ENCODE results near the gene SEC31B. TPM values are rescaled to one million over a fixed set of nuclear protein-coding genes. Genes with fewer than 3 reads are reported as not detected.

Gene SEC31B
- polyA plus RNA-seq, 1 donor (not counting 4 experiments of a cell fraction or from before 2014, with no cell fraction given): 4.9 TPM

GRCh38 chr10:100468978-100469377, 50.7 kb downstream of the SEC31B start:
- no peak overlapping the region for H3K4me2 ChIP-seq (ENCODE audit: control insufficient read depth, extremely low read depth, insufficient read depth, low read depth, low read length)
- H4K20me1 ChIP-seq (ENCODE audit: control insufficient read depth, extremely low read depth, insufficient read depth, low read length): no peaks in the 10 kb centered on the region
- H3K9me1 ChIP-seq (ENCODE audit: control insufficient read depth, extremely low read depth, insufficient read depth, low read length): no peaks in the 10 kb centered on the region
- H3K9me3 ChIP-seq (ENCODE audit: control insufficient read depth, low read depth, low read length): no peaks in the 10 kb centered on the region
- no peaks in the 10 kb centered on the region for H3K36me3 ChIP-seq (ENCODE audit: control insufficient read depth in 2 of 2, extremely low read depth in 1 of 2, insufficient read depth in 2 of 2, low read length in 2 of 2)
- peaks cover 3% of the 10 kb centered on the region for H3K4me1 ChIP-seq (ENCODE audit: control insufficient read depth, extremely low read depth, insufficient read depth, low read length)
- no peak for DNase-seq (ENCODE audit: low read depth, low spot score)
- H2AFZ ChIP-seq (ENCODE audit: control insufficient read depth, low read length): no peak overlapping the region
- no peaks in the 10 kb centered on the region for H3K79me2 ChIP-seq (ENCODE audit: control insufficient read depth, insufficient read depth, low read length)
- dilution Hi-C loops (cut with MboI; ENCODE audit: extremely low pct_ligation_motif_present, low sequenced_read_pairs): no loop called here
- H3K27ac ChIP-seq (ENCODE audit: control insufficient read depth, insufficient read depth, low read length): no peak overlapping the region
- no peak overlapping the region for H3K4me3 ChIP-seq (ENCODE audit: control insufficient read depth in 2 of 3, extremely low read depth in 1 of 3, insufficient read depth in 2 of 3, low read depth in 1 of 3, low read length in 3 of 3)
- peaks cover 5% of the 10 kb centered on the region for H3K27me3 ChIP-seq (ENCODE audit: control insufficient read depth, extremely low read depth, insufficient read depth, low read length)
- no peak for TF ChIP-seq EZH2 (IDR thresholded peaks at IDR 0.05; ENCODE audit: low read length)
- TF ChIP-seq, protein P1, sequence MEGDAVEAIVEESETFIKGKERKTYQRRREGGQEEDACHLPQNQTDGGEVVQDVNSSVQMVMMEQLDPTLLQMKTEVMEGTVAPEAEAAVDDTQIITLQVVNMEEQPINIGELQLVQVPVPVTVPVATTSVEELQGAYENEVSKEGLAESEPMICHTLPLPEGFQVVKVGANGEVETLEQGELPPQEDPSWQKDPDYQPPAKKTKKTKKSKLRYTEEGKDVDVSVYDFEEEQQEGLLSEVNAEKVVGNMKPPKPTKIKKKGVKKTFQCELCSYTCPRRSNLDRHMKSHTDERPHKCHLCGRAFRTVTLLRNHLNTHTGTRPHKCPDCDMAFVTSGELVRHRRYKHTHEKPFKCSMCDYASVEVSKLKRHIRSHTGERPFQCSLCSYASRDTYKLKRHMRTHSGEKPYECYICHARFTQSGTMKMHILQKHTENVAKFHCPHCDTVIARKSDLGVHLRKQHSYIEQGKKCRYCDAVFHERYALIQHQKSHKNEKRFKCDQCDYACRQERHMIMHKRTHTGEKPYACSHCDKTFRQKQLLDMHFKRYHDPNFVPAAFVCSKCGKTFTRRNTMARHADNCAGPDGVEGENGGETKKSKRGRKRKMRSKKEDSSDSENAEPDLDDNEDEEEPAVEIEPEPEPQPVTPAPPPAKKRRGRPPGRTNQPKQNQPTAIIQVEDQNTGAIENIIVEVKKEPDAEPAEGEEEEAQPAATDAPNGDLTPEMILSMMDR (optimal IDR thresholded peaks at IDR 0.05 in 1 of 3, IDR thresholded peaks at IDR 0.05 in 1 of 3, conservative IDR thresholded peaks at IDR 0.05 in 1 of 3; ENCODE audit: extremely low read depth in 1 of 3, insufficient read depth in 2 of 3, low read length in 3 of 3): no peak
- FAIRE-seq: no peak
- H3K9ac ChIP-seq (ENCODE audit: control insufficient read depth, extremely low read depth, insufficient read depth, low read length): no peak overlapping the region

GRCh38 chr10:100468322-100468721, 51.3 kb downstream of the SEC31B start:
- peaks cover 3% of the 10 kb centered on the region for H3K4me1 ChIP-seq (ENCODE audit: control insufficient read depth, extremely low read depth, insufficient read depth, low read length)
- no peak for DNase-seq (ENCODE audit: low read depth, low spot score)
- no peak overlapping the region for H3K27ac ChIP-seq (ENCODE audit: control insufficient read depth, insufficient read depth, low read length)
- no peaks in the 10 kb centered on the region for H3K36me3 ChIP-seq (ENCODE audit: control insufficient read depth in 2 of 2, extremely low read depth in 1 of 2, insufficient read depth in 2 of 2, low read length in 2 of 2)
- H3K4me3 ChIP-seq (ENCODE audit: control insufficient read depth in 2 of 3, extremely low read depth in 1 of 3, insufficient read depth in 2 of 3, low read depth in 1 of 3, low read length in 3 of 3): no peak overlapping the region
- no peaks in the 10 kb centered on the region for H3K9me1 ChIP-seq (ENCODE audit: control insufficient read depth, extremely low read depth, insufficient read depth, low read length)
- H3K27me3 ChIP-seq (ENCODE audit: control insufficient read depth, extremely low read depth, insufficient read depth, low read length): peaks cover 5% of the 10 kb centered on the region
- no peak for FAIRE-seq
- no peak overlapping the region for H2AFZ ChIP-seq (ENCODE audit: control insufficient read depth, low read length)
- no peaks in the 10 kb centered on the region for H4K20me1 ChIP-seq (ENCODE audit: control insufficient read depth, extremely low read depth, insufficient read depth, low read length)
- TF ChIP-seq, protein P1 (optimal IDR thresholded peaks at IDR 0.05 in 1 of 3, IDR thresholded peaks at IDR 0.05 in 1 of 3, conservative IDR thresholded peaks at IDR 0.05 in 1 of 3; ENCODE audit: extremely low read depth in 1 of 3, insufficient read depth in 2 of 3, low read length in 3 of 3): no peak
- TF ChIP-seq EZH2 (IDR thresholded peaks at IDR 0.05; ENCODE audit: low read length): no peak
- no peak overlapping the region for H3K4me2 ChIP-seq (ENCODE audit: control insufficient read depth, extremely low read depth, insufficient read depth, low read depth, low read length)
- dilution Hi-C loops (cut with MboI; ENCODE audit: extremely low pct_ligation_motif_present, low sequenced_read_pairs): no loop called here
- no peaks in the 10 kb centered on the region for H3K79me2 ChIP-seq (ENCODE audit: control insufficient read depth, insufficient read depth, low read length)
- no peak overlapping the region for H3K9ac ChIP-seq (ENCODE audit: control insufficient read depth, extremely low read depth, insufficient read depth, low read length)
- no peaks in the 10 kb centered on the region for H3K9me3 ChIP-seq (ENCODE audit: control insufficient read depth, low read depth, low read length)
